DOHH2 (cell line): Measurements from ENCODE around the gene UBR7.
A peak's percentile ranks its signal among the peaks of the same experiment; 100 is the strongest.

Experiments
- H3F3A ChIP-seq: fragments of 200-600 bp; sonication (generic), shearing (Covaris generic); 2 replicates; pipeline ENCODE4 v1.6.0; 2016; ENCODE audit warnings: antibody characterized with exemption, mild to moderate bottlenecking; ENCODE audit not compliant: control insufficient read depth, insufficient read depth
- H3K27ac ChIP-seq: fragments of 200-600 bp; sonication (generic); 2 replicates; pipeline ENCODE4 v1.5.1; 2014; ENCODE audit warnings: low read depth, mild to moderate bottlenecking, low read length, moderate library complexity
- H3K27me3 ChIP-seq: fragments of 200-600 bp; sonication (generic); 2 replicates; pipeline ENCODE4 v1.6.1; 2014; ENCODE audit warnings: mild to moderate bottlenecking, low read length, mixed read lengths; ENCODE audit not compliant: control insufficient read depth
- H3K36me3 ChIP-seq: fragments of 200-600 bp; sonication (generic); 2 replicates; pipeline ENCODE4 v1.6.1; 2014; ENCODE audit warnings: mild to moderate bottlenecking, low read length, moderate library complexity, mixed read lengths; ENCODE audit not compliant: control insufficient read depth
- H3K4me1 ChIP-seq: fragments of 200-600 bp; sonication (generic); 2 replicates; pipeline ENCODE4 v1.6.1; 2014; ENCODE audit warnings: mild to moderate bottlenecking, low read length, mixed read lengths; ENCODE audit not compliant: control insufficient read depth
- H3K4me2 ChIP-seq: fragments of 200-600 bp; sonication (generic); 2 replicates; pipeline ENCODE4 v1.6.0; 2014; ENCODE audit warnings: mild to moderate bottlenecking, low read length, moderate library complexity
- H3K4me3 ChIP-seq: fragments of 200-600 bp; sonication (generic); 2 replicates; pipeline ENCODE4 v1.5.1; 2014; ENCODE audit warnings: mild to moderate bottlenecking, low read length, mixed read lengths
- H3K79me2 ChIP-seq: fragments of 200-600 bp; sonication (generic); 2 replicates; pipeline ENCODE4 v1.6.1; 2014; ENCODE audit warnings: mild to moderate bottlenecking, low read length, mixed read lengths; ENCODE audit not compliant: control insufficient read depth
- H3K9me2 ChIP-seq: fragments of 200-600 bp; sonication (generic); replicated peaks from 2 replicates; pipeline ENCODE4 v1.6.1; 2014; ENCODE audit warnings: mild to moderate bottlenecking, low read length, mixed read lengths; ENCODE audit not compliant: control insufficient read depth
- H3K9me3 ChIP-seq: fragments of 200-600 bp; sonication (generic); 2 replicates; pipeline ENCODE4 v1.6.1; 2014; ENCODE audit warnings: antibody characterized with exemption, low read length, mixed read lengths; ENCODE audit not compliant: control insufficient read depth, insufficient read depth
- H4K20me1 ChIP-seq: fragments of 200-600 bp; sonication (generic); 2 replicates; pipeline ENCODE4 v1.6.0; 2014; ENCODE audit warnings: low read depth, mild to moderate bottlenecking, antibody characterized with exemption, low read length, moderate library complexity; ENCODE audit not compliant: control insufficient read depth, insufficient read depth
- EZH2phosphoT487 ChIP-seq: fragments of 200-600 bp; sonication (generic); IDR thresholded peaks from 2 replicates; pipeline ENCODE4 v1.6.1; 2017; ENCODE audit warnings: borderline replicate concordance, mild to moderate bottlenecking, antibody characterized with exemption, low read length, moderate library complexity, mixed read lengths
- TF ChIP-seq, protein P1 (sequence below): fragments of 200-600 bp; sonication (generic); IDR thresholded peaks from one replicate; pipeline ENCODE4 v1.5.1; 2014; ENCODE audit warnings: antibody characterized with exemption, mild to moderate bottlenecking, low read depth, low read length; ENCODE audit not compliant: poor library complexity, severe bottlenecking

UBR7 gene

DNA sequence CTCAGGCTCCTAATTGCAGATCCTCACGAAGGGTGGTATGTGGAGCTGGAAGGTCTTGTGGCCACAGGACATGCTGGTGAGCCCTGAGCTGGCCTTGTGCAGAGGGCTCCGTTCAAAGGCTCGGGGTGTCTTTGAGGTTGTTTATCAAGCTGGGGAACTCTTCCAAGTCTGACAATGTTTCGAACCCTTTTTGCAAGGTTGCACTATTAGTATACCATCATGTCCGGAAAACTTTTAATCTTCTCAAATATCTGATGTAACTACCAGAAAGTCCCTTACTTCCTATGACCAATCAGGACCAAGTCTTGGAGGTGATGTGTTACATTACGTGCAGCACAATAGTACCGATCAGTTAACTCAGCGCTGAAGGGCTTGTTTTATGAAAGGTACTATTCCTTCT, 21.5 kb downstream of the UBR7 start:
- Histone ChIP-seq H3K4me1 (peaks cover 5% of the 10 kb centered on the region; the same call in 1 of the 2 replicates), H3K27me3 (no peaks in the 10 kb centered on the region), H3K4me3 (no peak overlapping the region), H3F3A (0 out of 2 replicates have a peak, but pooled peaks cover 3% of the 10 kb centered on the region), H3K9me3 (no peaks in the 10 kb centered on the region), H3K4me2 (no peak overlapping the region), H3K27ac (no peak overlapping the region), H4K20me1 (no peaks in the 10 kb centered on the region), H3K79me2 (no peaks in the 10 kb centered on the region), H3K9me2 (no peaks in the 10 kb centered on the region), H3K36me3 (peaks cover 45% of the 10 kb centered on the region)
- TF ChIP-seq, protein P1, sequence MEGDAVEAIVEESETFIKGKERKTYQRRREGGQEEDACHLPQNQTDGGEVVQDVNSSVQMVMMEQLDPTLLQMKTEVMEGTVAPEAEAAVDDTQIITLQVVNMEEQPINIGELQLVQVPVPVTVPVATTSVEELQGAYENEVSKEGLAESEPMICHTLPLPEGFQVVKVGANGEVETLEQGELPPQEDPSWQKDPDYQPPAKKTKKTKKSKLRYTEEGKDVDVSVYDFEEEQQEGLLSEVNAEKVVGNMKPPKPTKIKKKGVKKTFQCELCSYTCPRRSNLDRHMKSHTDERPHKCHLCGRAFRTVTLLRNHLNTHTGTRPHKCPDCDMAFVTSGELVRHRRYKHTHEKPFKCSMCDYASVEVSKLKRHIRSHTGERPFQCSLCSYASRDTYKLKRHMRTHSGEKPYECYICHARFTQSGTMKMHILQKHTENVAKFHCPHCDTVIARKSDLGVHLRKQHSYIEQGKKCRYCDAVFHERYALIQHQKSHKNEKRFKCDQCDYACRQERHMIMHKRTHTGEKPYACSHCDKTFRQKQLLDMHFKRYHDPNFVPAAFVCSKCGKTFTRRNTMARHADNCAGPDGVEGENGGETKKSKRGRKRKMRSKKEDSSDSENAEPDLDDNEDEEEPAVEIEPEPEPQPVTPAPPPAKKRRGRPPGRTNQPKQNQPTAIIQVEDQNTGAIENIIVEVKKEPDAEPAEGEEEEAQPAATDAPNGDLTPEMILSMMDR, result no peak
- no peak for TF ChIP-seq EZH2phosphoT487

DNA sequence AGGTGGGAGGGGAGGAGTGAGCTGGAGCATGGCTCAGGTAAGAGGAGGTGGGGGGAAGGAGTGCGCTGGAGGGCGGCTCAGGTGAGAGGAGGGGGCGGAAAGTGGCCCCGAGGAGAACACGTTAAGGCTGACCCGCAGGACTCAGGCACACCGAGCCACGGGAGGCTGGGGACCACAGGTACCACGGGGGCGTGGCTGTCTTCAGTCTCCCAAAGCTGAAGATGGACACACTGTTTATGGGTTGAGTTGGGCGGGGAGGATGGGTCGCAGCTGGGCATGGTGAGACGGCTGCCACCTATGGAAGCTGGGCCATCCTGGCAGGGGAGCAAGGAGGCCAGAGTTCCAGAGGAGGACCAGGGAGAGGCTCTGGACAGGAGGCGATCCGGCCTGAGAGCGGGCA, 23.5 kb downstream of the UBR7 start:
- Histone ChIP-seq H3K9me2 (no peaks in the 10 kb centered on the region), H3K36me3 (peaks cover 30% of the 10 kb centered on the region), H3K4me3 (no peak overlapping the region), H3F3A (0 out of 2 replicates have a peak, but pooled peaks cover 3% of the 10 kb centered on the region), H4K20me1 (no peaks in the 10 kb centered on the region), H3K79me2 (no peaks in the 10 kb centered on the region), H3K27me3 (no peaks in the 10 kb centered on the region), H3K27ac (no peak overlapping the region), H3K4me1 (peaks cover 5% of the 10 kb centered on the region; the same call in 1 of the 2 replicates), H3K4me2 (peak overlapping the region; percentile 69; the same call in 1 of the 2 replicates), H3K9me3 (no peaks in the 10 kb centered on the region)
- TF ChIP-seq EZH2phosphoT487, result no peak
- TF ChIP-seq, protein P1, result no peak

DNA sequence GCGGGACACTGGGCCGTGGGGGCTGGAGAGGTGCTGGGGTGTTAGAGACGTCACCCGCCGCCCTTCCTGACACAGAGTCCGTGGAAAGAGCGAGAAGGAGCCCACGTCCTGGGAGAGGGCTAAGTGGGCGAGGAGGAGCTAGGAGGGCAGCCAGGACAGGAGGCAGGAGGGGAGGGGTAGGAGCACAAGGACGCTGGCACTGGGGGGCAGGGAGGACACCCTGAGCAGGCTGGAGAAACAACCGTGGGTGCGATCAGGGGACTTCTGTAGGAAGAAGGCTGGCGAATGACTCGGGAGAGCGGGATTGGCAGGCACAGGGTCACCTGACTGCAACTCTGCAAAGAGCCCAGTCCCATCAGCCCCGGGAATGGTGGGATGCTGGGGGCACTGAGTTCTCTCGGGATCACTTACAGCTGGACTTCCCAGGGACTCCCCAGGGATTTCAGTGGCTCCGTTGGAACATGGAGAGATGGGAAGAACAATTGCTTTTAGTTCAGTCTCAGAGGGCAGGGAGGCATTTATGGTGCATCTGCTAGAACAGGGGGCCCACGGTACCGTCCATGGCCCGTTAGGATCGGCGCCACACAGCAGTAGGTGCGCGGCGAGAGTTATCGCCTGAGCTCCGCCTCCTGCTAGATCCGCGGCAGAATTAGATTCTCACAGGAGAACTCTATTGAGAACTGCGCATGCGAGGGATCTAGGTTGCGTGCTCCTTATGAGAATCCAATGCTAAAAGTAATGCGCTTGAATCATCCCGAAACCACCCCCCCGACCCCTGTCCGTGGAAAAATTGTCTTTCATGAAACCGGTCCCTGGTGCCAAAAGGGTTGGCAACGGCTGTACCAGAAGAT, 24.3 kb downstream of the UBR7 start:
- no peaks in the 10 kb centered on the region for H3K79me2 ChIP-seq
- H3K4me1 ChIP-seq, result peaks cover 5% of the 10 kb centered on the region; the same call in 1 of the 2 replicates
- peak overlapping the region; percentile 69 for H3K4me2 ChIP-seq
- TF ChIP-seq, protein P1, result no peak
- TF ChIP-seq EZH2phosphoT487, result no peak
- H3F3A ChIP-seq, result 0 out of 2 replicates have a peak, but pooled peaks cover 3% of the 10 kb centered on the region
- H3K4me3 ChIP-seq, result peak overlapping the region; percentile 56
- H3K9me3 ChIP-seq, result no peaks in the 10 kb centered on the region
- H3K9me2 ChIP-seq, result no peaks in the 10 kb centered on the region
- no peak overlapping the region for H3K27ac ChIP-seq
- H4K20me1 ChIP-seq, result no peaks in the 10 kb centered on the region
- H3K36me3 ChIP-seq, result peaks cover 22% of the 10 kb centered on the region
- no peaks in the 10 kb centered on the region for H3K27me3 ChIP-seq
